Sigmoid colon (tissue), 4 donors: ENCODE data around the gene PHLDB2.

Experiments
- EP300 ChIP-seq, 4 donors: sonication (generic); formaldehyde crosslinking; IDR thresholded peaks; one replicate each; pipeline ENCODE4 v1.6.1; 2017; ENCODE audit warnings: antibody characterized with exemption in 4 of 4
- POLR2A ChIP-seq, 2 donors: fragments of 450-650 bp; IDR thresholded peaks; one replicate each; pipeline ENCODE4 v1.6.1; 2016; ENCODE audit warnings: antibody characterized with exemption in 2 of 2, mild to moderate bottlenecking in 2 of 2, moderate library complexity in 2 of 2
- POLR2AphosphoS5 ChIP-seq, 4 donors: sonication (generic); formaldehyde crosslinking; IDR thresholded peaks; one replicate each; pipeline ENCODE4 v1.6.1; 2017; ENCODE audit warnings: antibody characterized with exemption in 4 of 4
- TF ChIP-seq, protein P1 (sequence below), 4 experiments: fragments of 450-650 bp in 3 of 4; fragments of 200-600 bp in 1 of 4; IDR thresholded peaks; one replicate each; pipeline ENCODE4 v1.5.1; 2016 to 2019; ENCODE audit warnings: antibody characterized with exemption in 4 of 4, mild to moderate bottlenecking in 3 of 4, moderate library complexity in 2 of 4

DNA sequence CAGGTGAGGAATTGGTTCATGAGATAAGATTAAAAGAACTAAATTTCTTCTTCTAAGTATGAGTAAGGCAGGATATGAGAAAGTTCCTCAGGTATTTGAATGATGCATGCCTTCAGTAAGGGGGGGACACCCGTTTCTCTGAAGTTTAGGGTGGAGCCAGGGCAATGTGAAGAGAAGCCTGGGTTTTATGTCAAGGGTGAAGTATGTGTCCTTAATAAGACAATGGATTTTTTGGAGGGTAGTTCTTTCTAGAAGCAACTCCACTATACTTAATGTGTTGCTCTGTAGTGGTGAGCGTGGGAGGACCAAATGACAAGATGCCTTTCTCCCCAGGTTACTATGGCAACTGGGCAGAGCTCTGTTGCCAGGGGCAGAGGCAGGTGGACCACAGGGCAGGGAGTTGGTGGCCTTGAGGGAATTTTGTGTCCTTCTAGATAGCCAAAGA is 44.0 kb downstream of the PHLDB2 start:
- TF ChIP-seq, protein P1, sequence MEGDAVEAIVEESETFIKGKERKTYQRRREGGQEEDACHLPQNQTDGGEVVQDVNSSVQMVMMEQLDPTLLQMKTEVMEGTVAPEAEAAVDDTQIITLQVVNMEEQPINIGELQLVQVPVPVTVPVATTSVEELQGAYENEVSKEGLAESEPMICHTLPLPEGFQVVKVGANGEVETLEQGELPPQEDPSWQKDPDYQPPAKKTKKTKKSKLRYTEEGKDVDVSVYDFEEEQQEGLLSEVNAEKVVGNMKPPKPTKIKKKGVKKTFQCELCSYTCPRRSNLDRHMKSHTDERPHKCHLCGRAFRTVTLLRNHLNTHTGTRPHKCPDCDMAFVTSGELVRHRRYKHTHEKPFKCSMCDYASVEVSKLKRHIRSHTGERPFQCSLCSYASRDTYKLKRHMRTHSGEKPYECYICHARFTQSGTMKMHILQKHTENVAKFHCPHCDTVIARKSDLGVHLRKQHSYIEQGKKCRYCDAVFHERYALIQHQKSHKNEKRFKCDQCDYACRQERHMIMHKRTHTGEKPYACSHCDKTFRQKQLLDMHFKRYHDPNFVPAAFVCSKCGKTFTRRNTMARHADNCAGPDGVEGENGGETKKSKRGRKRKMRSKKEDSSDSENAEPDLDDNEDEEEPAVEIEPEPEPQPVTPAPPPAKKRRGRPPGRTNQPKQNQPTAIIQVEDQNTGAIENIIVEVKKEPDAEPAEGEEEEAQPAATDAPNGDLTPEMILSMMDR (IDR thresholded peaks at IDR 0.05) = no peak
- TF ChIP-seq POLR2A (IDR thresholded peaks at IDR 0.05) (no peak), EP300 (IDR thresholded peaks at IDR 0.05) (no peak), POLR2AphosphoS5 (IDR thresholded peaks at IDR 0.05) (no peak)
